Smooth muscle cell (in vitro differentiated cells): ENCODE measurements around the gene ITGA8. TPM values are rescaled to one million over a fixed set of nuclear protein-coding genes. Genes with fewer than 3 reads are reported as not detected.
"Not testable (repeated sequence)": the region's sequence is repeated elsewhere in the genome, so short reads cannot be mapped to it uniquely, and the experiment has no call there.

Experiments
- DNase-seq: peaks from one replicate; lab custom pipeline; 2025; ENCODE audit not compliant: unreplicated experiment; lab: John Stamatoyannopoulos, UW
- H2AFZ ChIP-seq: fragments of 200-600 bp; sonication (generic); 2 replicates; pipeline ENCODE4 v1.6.0; 2016; ENCODE audit warnings: antibody characterized with exemption, low read depth, mild to moderate bottlenecking
- H3F3A ChIP-seq: fragments of 200-600 bp; sonication (generic); 2 replicates; pipeline ENCODE4 v1.6.0; 2017; ENCODE audit warnings: antibody characterized with exemption, low read depth
- H3K27ac ChIP-seq: fragments of 200-600 bp; sonication (generic); 2 replicates; pipeline ENCODE4 v1.5.1; 2016; ENCODE audit warnings: low read depth, mild to moderate bottlenecking
- H3K27me3 ChIP-seq: fragments of 200-600 bp; sonication (generic); 2 replicates; pipeline ENCODE4 v1.6.1; 2016; ENCODE audit warnings: low read depth, mild to moderate bottlenecking
- H3K36me3 ChIP-seq: fragments of 200-600 bp; sonication (generic); 2 replicates; pipeline ENCODE4 v1.5.1; 2016; ENCODE audit warnings: low read depth
- H3K4me1 ChIP-seq: fragments of 200-600 bp; sonication (generic); 2 replicates; pipeline ENCODE4 v1.5.1; 2016; ENCODE audit warnings: low read depth
- H3K4me2 ChIP-seq: fragments of 200-600 bp; sonication (generic); 2 replicates; pipeline ENCODE4 v1.6.0; 2016; ENCODE audit warnings: mild to moderate bottlenecking
- H3K4me3 ChIP-seq: fragments of 200-600 bp; sonication (generic); 2 replicates; pipeline ENCODE4 v1.5.1; 2016; ENCODE audit warnings: mild to moderate bottlenecking
- H3K79me2 ChIP-seq: fragments of 200-600 bp; sonication (generic); 2 replicates; pipeline ENCODE4 v1.6.0; 2016; ENCODE audit warnings: low read depth, mild to moderate bottlenecking
- H3K9ac ChIP-seq: fragments of 200-600 bp; sonication (generic); 2 replicates; pipeline ENCODE4 v1.6.0; 2016; ENCODE audit warnings: low read depth
- H3K9me3 ChIP-seq: fragments of 200-600 bp; sonication (generic); replicated peaks from 2 replicates; pipeline ENCODE4 v1.5.1; 2016; ENCODE audit warnings: low read depth
- H4K20me1 ChIP-seq: fragments of 200-600 bp; sonication (generic); 2 replicates; pipeline ENCODE4 v1.6.0; 2016; ENCODE audit warnings: low read depth
- CTCF ChIP-seq: fragments of 200-600 bp; sonication (generic); IDR thresholded peaks from 2 replicates; pipeline ENCODE4 v1.5.1; 2017; ENCODE audit warnings: borderline replicate concordance, mild to moderate bottlenecking, antibody characterized with exemption; ENCODE audit not compliant: insufficient read depth, poor library complexity, severe bottlenecking
- WGBS: methylation state at CpG from one replicate; pipeline ENCODE4 v1.1.7; 2016; ENCODE audit warnings: low lambda C conversion rate; 5-methylcytosine and 5-hydroxymethylcytosine counted together
- polyA plus RNA-seq: library from polyadenylated mRNA; unstranded; fragments of >200 nt; fragmentation: Nextera tagmentation; extraction: Ambion mirVana; gene quantifications from 2 replicates; pipeline ENCODE4 v1.2.1, GENCODE V29; 2016
- total RNA-seq: library from RNA; depleted of rRNA; stranded (reverse); fragments of >200 nt; gene quantifications from 2 replicates; pipeline ENCODE4 v1.2.3, GENCODE V29; 2014

ITGA8 gene
- total and polyA plus RNA-seq, 2 experiments from 2014 or later = 0.02 to 0.36 TPM

GRCh38 chr10:15542817-15543216, 176.9 kb downstream of the ITGA8 start:
- WGBS = 94% methylated on average over 3 of the region's 3 CpGs
- Histone ChIP-seq H3K27me3 (no peaks in the 10 kb centered on the region), H3K79me2 (no peaks in the 10 kb centered on the region), H3K4me3 (no peak overlapping the region), H3K4me1 (no peaks in the 10 kb centered on the region), H3K27ac (no peak overlapping the region), H3F3A (no peaks in the 10 kb centered on the region), H2AFZ (no peak overlapping the region), H3K9me3 (no peaks in the 10 kb centered on the region), H4K20me1 (no peaks in the 10 kb centered on the region), H3K9ac (no peak overlapping the region), H3K4me2 (no peak overlapping the region), H3K36me3 (no peaks in the 10 kb centered on the region)
- no peak for TF ChIP-seq CTCF
- no peak for DNase-seq

GRCh38 chr10:15541376-15541775, 178.3 kb downstream of the ITGA8 start:
- Histone ChIP-seq H3K9ac (no peak overlapping the region), H3K27ac (no peak overlapping the region), H3K9me3 (no peaks in the 10 kb centered on the region), H3K4me2 (no peak overlapping the region), H3K4me1 (no peaks in the 10 kb centered on the region), H3K4me3 (no peak overlapping the region), H3K79me2 (no peaks in the 10 kb centered on the region), H3F3A (no peaks in the 10 kb centered on the region), H4K20me1 (no peaks in the 10 kb centered on the region), H3K36me3 (no peaks in the 10 kb centered on the region), H2AFZ (no peak overlapping the region), H3K27me3 (no peaks in the 10 kb centered on the region)
- WGBS = 100% methylated on average over 1 of the region's 1 CpG
- no peak for DNase-seq
- TF ChIP-seq CTCF = no peak

- no peak overlapping the region for H3K9ac ChIP-seq
- no peak overlapping the region for H2AFZ ChIP-seq
- H3F3A ChIP-seq = no peaks in the 10 kb centered on the region
- H3K79me2 ChIP-seq = no peaks in the 10 kb centered on the region
- H3K27me3 ChIP-seq = no peaks in the 10 kb centered on the region
- H3K4me3 ChIP-seq = no peak overlapping the region
- no peaks in the 10 kb centered on the region for H3K4me1 ChIP-seq
- H3K9me3 ChIP-seq = no peaks in the 10 kb centered on the region
- no peaks in the 10 kb centered on the region for H4K20me1 ChIP-seq
- no peaks in the 10 kb centered on the region for H3K36me3 ChIP-seq
- H3K27ac ChIP-seq = no peak overlapping the region
- DNase-seq = no peak
- no peak overlapping the region for H3K4me2 ChIP-seq
- no peak for TF ChIP-seq CTCF
- WGBS = 85% methylated on average over 2 of the region's 2 CpGs
Observed at GRCh38 chr10:15540727-15541126, 179.0 kb downstream of the ITGA8 start.

GRCh38 chr10:15539262-15539661, 180.5 kb downstream of the ITGA8 start:
- H3K36me3 ChIP-seq = no peaks in the 10 kb centered on the region
- DNase-seq = no peak
- H3K9me3 ChIP-seq = no peaks in the 10 kb centered on the region
- H2AFZ ChIP-seq = no peak overlapping the region
- H3K9ac ChIP-seq = no peak overlapping the region
- no peaks in the 10 kb centered on the region for H3F3A ChIP-seq
- H3K27ac ChIP-seq = no peak overlapping the region
- WGBS = 96% methylated on average over 1 of the region's 1 CpG
- no peaks in the 10 kb centered on the region for H3K79me2 ChIP-seq
- no peaks in the 10 kb centered on the region for H3K4me1 ChIP-seq
- H3K4me3 ChIP-seq = no peak overlapping the region
- no peaks in the 10 kb centered on the region for H4K20me1 ChIP-seq
- TF ChIP-seq CTCF = no peak
- no peaks in the 10 kb centered on the region for H3K27me3 ChIP-seq
- H3K4me2 ChIP-seq = no peak overlapping the region

GRCh38 chr10:15534928-15535538, 184.7 kb downstream of the ITGA8 start:
- not testable (repeated sequence) for H3K4me2 ChIP-seq, H3K79me2 ChIP-seq, H4K20me1 ChIP-seq, H3K4me1 ChIP-seq, H3K9ac ChIP-seq, H3K9me3 ChIP-seq, H3K4me3 ChIP-seq, H3K27ac ChIP-seq, DNase-seq, H3K36me3 ChIP-seq, H2AFZ ChIP-seq, H3K27me3 ChIP-seq, H3F3A ChIP-seq
- 95% methylated on average over 16 of the region's 31 CpGs for WGBS
